ENCODE results near the gene SMCP. TPM values are rescaled to one million over a fixed set of nuclear protein-coding genes. Genes with fewer than 3 reads are reported as not detected.

Gene SMCP
- total RNA-seq, 1 donor from 2014 or later = not detected

DNA sequence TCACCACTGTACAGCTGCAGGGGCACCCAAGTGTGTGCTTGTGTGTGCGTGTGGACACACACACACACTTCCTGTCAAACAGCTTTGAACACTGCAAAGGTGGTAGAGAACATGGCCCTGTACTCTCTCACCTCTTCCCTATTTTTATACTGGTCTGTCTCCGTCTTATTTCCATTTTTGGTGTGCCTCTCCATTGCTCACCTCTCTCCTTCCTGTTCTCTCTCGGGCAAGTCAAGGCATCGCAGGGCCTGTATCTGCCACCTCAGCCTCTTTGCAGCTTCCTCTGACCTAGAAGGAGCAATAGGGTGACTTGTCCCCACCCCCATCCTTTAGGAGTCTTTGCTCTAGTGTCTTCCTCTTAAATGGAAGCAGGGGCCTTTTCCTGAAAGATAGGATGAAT is 2.2 kb downstream of the SMCP start:
- Histone ChIP-seq H3K9me3 (no peaks in the 10 kb centered on the region), H3K36me3 (no peaks in the 10 kb centered on the region), H3K27me3 (ENCODE audit: low read depth) (no peaks in the 10 kb centered on the region), H3K4me1 (no peaks in the 10 kb centered on the region), H3K4me3 (no peak overlapping the region), H3K27ac (no peak overlapping the region)
- intact Hi-C loops (cut with DNase I) = no loop called here
- DNase-seq (no peak), ATAC-seq (no peak)
- TF ChIP-seq, protein P1, sequence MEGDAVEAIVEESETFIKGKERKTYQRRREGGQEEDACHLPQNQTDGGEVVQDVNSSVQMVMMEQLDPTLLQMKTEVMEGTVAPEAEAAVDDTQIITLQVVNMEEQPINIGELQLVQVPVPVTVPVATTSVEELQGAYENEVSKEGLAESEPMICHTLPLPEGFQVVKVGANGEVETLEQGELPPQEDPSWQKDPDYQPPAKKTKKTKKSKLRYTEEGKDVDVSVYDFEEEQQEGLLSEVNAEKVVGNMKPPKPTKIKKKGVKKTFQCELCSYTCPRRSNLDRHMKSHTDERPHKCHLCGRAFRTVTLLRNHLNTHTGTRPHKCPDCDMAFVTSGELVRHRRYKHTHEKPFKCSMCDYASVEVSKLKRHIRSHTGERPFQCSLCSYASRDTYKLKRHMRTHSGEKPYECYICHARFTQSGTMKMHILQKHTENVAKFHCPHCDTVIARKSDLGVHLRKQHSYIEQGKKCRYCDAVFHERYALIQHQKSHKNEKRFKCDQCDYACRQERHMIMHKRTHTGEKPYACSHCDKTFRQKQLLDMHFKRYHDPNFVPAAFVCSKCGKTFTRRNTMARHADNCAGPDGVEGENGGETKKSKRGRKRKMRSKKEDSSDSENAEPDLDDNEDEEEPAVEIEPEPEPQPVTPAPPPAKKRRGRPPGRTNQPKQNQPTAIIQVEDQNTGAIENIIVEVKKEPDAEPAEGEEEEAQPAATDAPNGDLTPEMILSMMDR (IDR thresholded peaks at IDR 0.05) = no peak

DNA sequence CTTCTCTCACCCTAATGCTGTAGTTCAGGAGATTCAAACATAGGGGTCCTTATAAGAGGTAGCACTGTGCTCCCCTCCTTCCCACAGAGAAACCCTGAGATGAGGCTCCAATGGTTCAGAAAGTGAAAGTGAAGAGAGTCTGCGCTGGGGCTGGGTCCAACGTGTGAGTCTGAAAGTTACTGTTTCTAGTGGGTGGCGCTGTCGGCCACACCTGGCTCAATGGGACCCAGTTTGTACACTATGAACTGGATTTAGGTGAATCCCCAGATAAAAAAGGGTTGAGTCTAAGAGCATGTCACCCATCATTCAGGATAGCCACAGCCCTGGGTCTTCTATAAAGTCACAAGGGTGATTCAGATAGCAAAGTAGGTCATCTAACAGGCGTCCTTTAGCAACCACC is 2.8 kb downstream of the SMCP start:
- intact Hi-C loops (cut with DNase I) = no loop called here
- H3K4me1 ChIP-seq = no peaks in the 10 kb centered on the region
- ATAC-seq (no peak), DNase-seq (no peak)
- no peak overlapping the region for H3K4me3 ChIP-seq
- no peaks in the 10 kb centered on the region for H3K9me3 ChIP-seq
- H3K36me3 ChIP-seq = no peaks in the 10 kb centered on the region
- H3K27ac ChIP-seq = no peak overlapping the region
- TF ChIP-seq, protein P1 (IDR thresholded peaks at IDR 0.05) = no peak
- no peaks in the 10 kb centered on the region for H3K27me3 ChIP-seq (ENCODE audit: low read depth)

DNA sequence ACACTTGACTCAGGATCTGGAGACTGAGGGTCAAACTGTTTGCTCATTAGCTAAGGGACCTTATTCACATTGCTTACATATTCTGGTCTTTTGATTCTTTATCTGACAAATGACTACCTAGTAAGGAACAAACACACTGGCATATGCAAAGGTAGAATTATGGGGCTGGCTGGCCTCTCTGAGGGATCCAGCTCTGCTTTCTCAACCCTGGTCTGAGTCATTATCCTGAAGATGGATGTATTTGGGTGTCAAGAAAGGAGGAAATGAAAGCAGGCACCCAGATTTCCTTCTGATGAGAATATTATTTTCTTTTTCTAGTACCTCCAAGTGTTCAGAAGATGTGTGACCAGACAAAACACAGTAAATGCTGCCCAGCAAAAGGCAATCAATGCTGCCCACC is 6.0 kb downstream of the SMCP start:
- no peaks in the 10 kb centered on the region for H3K4me1 ChIP-seq
- ATAC-seq (no peak), DNase-seq (no peak)
- H3K27ac ChIP-seq = no peak overlapping the region
- intact Hi-C loops (cut with DNase I) = no loop called here
- H3K27me3 ChIP-seq (ENCODE audit: low read depth) = no peaks in the 10 kb centered on the region
- no peaks in the 10 kb centered on the region for H3K9me3 ChIP-seq
- H3K4me3 ChIP-seq = no peak overlapping the region
- no peaks in the 10 kb centered on the region for H3K36me3 ChIP-seq
- TF ChIP-seq, protein P1 (IDR thresholded peaks at IDR 0.05) = no peak

DNA sequence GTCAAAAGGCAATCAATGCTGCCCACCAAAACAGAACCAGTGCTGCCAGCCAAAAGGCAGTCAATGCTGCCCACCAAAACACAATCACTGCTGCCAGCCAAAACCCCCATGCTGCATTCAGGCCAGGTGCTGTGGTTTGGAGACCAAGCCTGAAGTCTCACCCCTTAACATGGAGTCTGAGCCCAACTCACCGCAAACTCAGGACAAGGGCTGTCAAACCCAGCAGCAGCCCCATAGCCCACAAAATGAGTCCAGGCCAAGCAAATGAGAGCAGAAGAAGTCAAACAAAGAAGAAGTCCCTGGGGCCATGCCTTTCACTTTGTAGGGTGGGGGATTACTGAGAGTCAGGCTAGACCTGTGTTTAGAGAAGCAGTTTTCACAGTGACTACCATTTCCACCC is 6.4 kb downstream of the SMCP start:
- Histone ChIP-seq H3K4me1 (no peaks in the 10 kb centered on the region), H3K9me3 (no peaks in the 10 kb centered on the region), H3K27ac (no peak overlapping the region), H3K27me3 (ENCODE audit: low read depth) (no peaks in the 10 kb centered on the region), H3K4me3 (no peak overlapping the region), H3K36me3 (no peaks in the 10 kb centered on the region)
- intact Hi-C loops (cut with DNase I) = no loop called here
- ATAC-seq = no peak
- no peak for DNase-seq
- TF ChIP-seq, protein P1 (IDR thresholded peaks at IDR 0.05) = no peak

DNA sequence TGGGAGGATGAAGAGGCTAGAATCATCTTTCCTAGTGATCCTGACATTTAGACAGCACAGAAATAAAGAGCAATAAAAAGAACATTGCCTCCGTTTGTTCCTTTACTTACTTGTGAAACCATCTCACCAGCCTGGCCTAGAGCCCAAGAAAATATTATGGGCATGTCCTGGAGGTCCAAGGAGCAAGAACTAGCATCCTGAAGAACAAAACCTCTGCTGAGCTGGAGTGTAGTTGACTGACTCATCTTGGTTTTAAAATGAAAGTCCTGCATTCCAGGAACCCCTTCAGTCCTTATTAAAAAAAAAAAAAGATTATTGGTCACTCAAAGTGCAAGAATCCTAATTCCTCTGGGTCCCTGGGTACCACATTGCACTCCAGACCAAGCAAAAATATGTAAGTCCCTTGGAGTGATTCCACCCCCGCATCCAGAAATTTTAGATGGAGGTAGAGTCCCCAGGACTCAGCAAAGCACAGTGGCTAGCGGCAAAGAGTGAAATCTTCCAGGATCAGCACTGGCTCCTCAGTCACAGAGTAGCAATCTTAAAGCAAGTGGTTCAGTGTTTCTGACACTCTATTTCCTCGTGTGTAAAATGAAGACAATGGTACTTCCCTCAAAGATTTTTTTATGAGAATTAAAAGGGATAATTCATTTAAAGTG is 7.0 kb downstream of the SMCP start:
- H3K4me1 ChIP-seq = no peaks in the 10 kb centered on the region
- no peaks in the 10 kb centered on the region for H3K27me3 ChIP-seq (ENCODE audit: low read depth)
- no peaks in the 10 kb centered on the region for H3K9me3 ChIP-seq
- DNase-seq = no peak
- no peak overlapping the region for H3K4me3 ChIP-seq
- TF ChIP-seq, protein P1 (IDR thresholded peaks at IDR 0.05) = no peak
- no peak for ATAC-seq
- intact Hi-C loops (cut with DNase I) = no loop called here
- no peak overlapping the region for H3K27ac ChIP-seq
- H3K36me3 ChIP-seq = no peaks in the 10 kb centered on the region
